Fibroblast of lung (primary cell): Measurements from ENCODE around the gene LONP2. TPM values are rescaled to one million over a fixed set of nuclear protein-coding genes. Genes with fewer than 3 reads are reported as not detected.

Source experiments
- DNase-seq, 2 donors: peaks; one replicate each; pipeline versions ENCODE4 v3.0.0 to v3.0.0-alpha.2; 2010; ENCODE audit warnings: low read depth in 2 of 2
- H2AFZ ChIP-seq: 2 replicates; pipeline ENCODE4 v1.5.1; 2012; ENCODE audit warnings: low read length, control low read depth, inconsistent platforms
- H3K27ac ChIP-seq: 2 replicates; pipeline ENCODE4 v1.5.1; 2011; ENCODE audit warnings: low read length, control low read depth; ENCODE audit not compliant: insufficient read depth
- H3K27me3 ChIP-seq: 2 replicates; pipeline ENCODE4 v1.5.1; 2011; ENCODE audit warnings: mild to moderate bottlenecking, low read length; ENCODE audit not compliant: control insufficient read depth, insufficient read depth
- H3K36me3 ChIP-seq: 2 replicates; pipeline ENCODE4 v1.5.1; 2011; ENCODE audit warnings: low read length; ENCODE audit not compliant: control insufficient read depth, insufficient read depth
- H3K4me1 ChIP-seq: 2 replicates; pipeline ENCODE4 v1.5.1; 2011; ENCODE audit warnings: low read length; ENCODE audit not compliant: control insufficient read depth, insufficient read depth; ENCODE audit errors: extremely low read depth
- H3K4me2 ChIP-seq: 2 replicates; pipeline ENCODE4 v1.5.1; 2011; ENCODE audit warnings: low read length, control low read depth; ENCODE audit not compliant: insufficient read depth; ENCODE audit errors: extremely low read depth
- H3K4me3 ChIP-seq, 4 experiments: fragments of 200-600 bp in 1 of 4; sonication (generic) in 1 of 4; replicated peaks in 1 of 4; 2 replicates each; pipeline ENCODE4 v1.5.1; 2011 to 2016; ENCODE audit warnings: low read length in 4 of 4, low read depth in 3 of 4, mild to moderate bottlenecking in 3 of 4, control low read depth in 2 of 4, inconsistent platforms in 1 of 4, mixed read lengths in 1 of 4; ENCODE audit not compliant: insufficient read depth in 1 of 4; ENCODE audit errors: control extremely low read depth in 1 of 4
- H3K79me2 ChIP-seq: 2 replicates; pipeline ENCODE4 v1.5.1; 2012; ENCODE audit warnings: mild to moderate bottlenecking, low read length, inconsistent platforms; ENCODE audit not compliant: control insufficient read depth, insufficient read depth
- H3K9ac ChIP-seq: 2 replicates; pipeline ENCODE4 v1.5.1; 2011; ENCODE audit warnings: mild to moderate bottlenecking, low read length, control low read depth; ENCODE audit not compliant: insufficient read depth
- H3K9me3 ChIP-seq: 2 replicates; pipeline ENCODE4 v1.5.1; 2012; ENCODE audit warnings: low read depth, low read length; ENCODE audit not compliant: control insufficient read depth, insufficient read depth
- H4K20me1 ChIP-seq: 2 replicates; pipeline ENCODE4 v1.5.1; 2011; ENCODE audit warnings: low read length; ENCODE audit not compliant: control insufficient read depth, insufficient read depth; ENCODE audit errors: extremely low read depth
- CTCF ChIP-seq, 2 donors: IDR thresholded peaks in 1 of 2; conservative IDR thresholded peaks in 1 of 2; 1 replicate in 1 of 2; 2 replicates in 1 of 2; pipeline ENCODE4 v1.5.1; 2011 to 2012; ENCODE audit warnings: low read length in 2 of 2, control low read depth in 1 of 2, inconsistent platforms in 1 of 2, low read depth in 1 of 2, mild to moderate bottlenecking in 1 of 2
- EZH2 ChIP-seq: IDR thresholded peaks from 2 replicates; pipeline ENCODE4 v1.5.1; 2012; ENCODE audit warnings: low read length, control low read depth, mild to moderate bottlenecking; ENCODE audit errors: missing control alignments
- polyA plus RNA-seq, 2 donors: library from polyadenylated mRNA; depleted of rRNA in 1 of 2; stranded (reverse) in 1 of 2; unstranded in 1 of 2; fragments of >200 nt; gene quantifications; 2 replicates each; pipeline ENCODE4 v1.2.1, GENCODE V29; 2011 to 2012; ENCODE audit warnings: missing spikeins in 1 of 2
- total RNA-seq: library from RNA; depleted of rRNA; stranded (reverse); fragments of >200 nt; gene quantifications from 2 replicates; pipeline ENCODE4 v1.2.1, GENCODE V29; 2014

The LONP2 gene
- total and polyA plus RNA-seq, 2 donors (not counting 1 experiment from before 2014, with no cell fraction given) = 44.0 to 60.8 TPM

GRCh38 chr16:48201515-48202201 lies 42.4 kb upstream of the LONP2 start:
- Histone ChIP-seq H3K9me3 (no peaks in the 10 kb centered on the region), H4K20me1 (no peaks in the 10 kb centered on the region), H3K4me2 (no peak overlapping the region), H2AFZ (no peak overlapping the region), H3K27me3 (peaks cover 2% of the 10 kb centered on the region), H3K27ac (no peak overlapping the region), H3K36me3 (no peaks in the 10 kb centered on the region), H3K9ac (no peak overlapping the region), H3K79me2 (no peaks in the 10 kb centered on the region), H3K4me3 (no peak overlapping the region), H3K4me1 (no peaks in the 10 kb centered on the region)
- no peak for DNase-seq
- TF ChIP-seq CTCF (conservative IDR thresholded peaks at IDR 0.05 in 1 of 2, IDR thresholded peaks at IDR 0.05 in 1 of 2; ENCODE audit: low read depth in 1 of 2, low read length in 2 of 2) = no peak
- TF ChIP-seq EZH2 = no peak

GRCh38 chr16:48203974-48204824 lies 39.9 kb upstream of the LONP2 start:
- no peaks in the 10 kb centered on the region for H3K36me3 ChIP-seq
- TF ChIP-seq CTCF (conservative IDR thresholded peaks at IDR 0.05 in 1 of 2, IDR thresholded peaks at IDR 0.05 in 1 of 2; ENCODE audit: low read depth in 1 of 2, low read length in 2 of 2) = no peak
- no peak for TF ChIP-seq EZH2
- DNase-seq = no peak
- no peak overlapping the region for H3K9ac ChIP-seq
- H3K27me3 ChIP-seq = peaks cover 2% of the 10 kb centered on the region
- H3K27ac ChIP-seq = no peak overlapping the region
- H3K9me3 ChIP-seq = no peaks in the 10 kb centered on the region
- no peak overlapping the region for H2AFZ ChIP-seq
- H3K4me1 ChIP-seq = no peaks in the 10 kb centered on the region
- H3K79me2 ChIP-seq = no peaks in the 10 kb centered on the region
- H3K4me2 ChIP-seq = no peak overlapping the region
- H4K20me1 ChIP-seq = no peaks in the 10 kb centered on the region
- H3K4me3 ChIP-seq = no peak overlapping the region

GRCh38 chr16:48204825-48205151 lies 39.3 kb upstream of the LONP2 start:
- no peak overlapping the region for H3K4me2 ChIP-seq

More at GRCh38 chr16:48204825-48205151, 39.3 kb upstream of the LONP2 start:
- H4K20me1 ChIP-seq = no peaks in the 10 kb centered on the region
- TF ChIP-seq CTCF (conservative IDR thresholded peaks at IDR 0.05 in 1 of 2, IDR thresholded peaks at IDR 0.05 in 1 of 2; ENCODE audit: low read depth in 1 of 2, low read length in 2 of 2) = no peak
- no peak for TF ChIP-seq EZH2
- H3K27me3 ChIP-seq = peaks cover 3% of the 10 kb centered on the region
- H3K9me3 ChIP-seq = no peaks in the 10 kb centered on the region
- DNase-seq = no peak
- no peak overlapping the region for H3K27ac ChIP-seq
- H3K9ac ChIP-seq = no peak overlapping the region
- no peaks in the 10 kb centered on the region for H3K36me3 ChIP-seq
- no peak overlapping the region for H3K4me3 ChIP-seq
- no peak overlapping the region for H2AFZ ChIP-seq
- no peaks in the 10 kb centered on the region for H3K4me1 ChIP-seq
- no peaks in the 10 kb centered on the region for H3K79me2 ChIP-seq
